Endothelial cell of umbilical vein (primary cell): ENCODE data around the gene CLTC. TPM values are rescaled to one million over a fixed set of nuclear protein-coding genes. Genes with fewer than 3 reads are reported as not detected.
A peak's percentile ranks its signal among the peaks of the same experiment; 100 is the strongest.

Source experiments
- BruUV-seq: library from RNA; stranded (reverse); fragments of 400-500 nt; replicated peaks from 2 replicates; lab custom pipeline; 2021; lab: Mats Ljungman, UMichigan
- CTCF ChIA-PET: fragments of 300-600, 350-600 bp; sonication (Branson Sonifier 250); formaldehyde crosslinking; loops from one replicate; lab custom pipeline; 2021; ENCODE audit warnings: antibody characterized with exemption, inconsistent platforms; lab: Charles Lee
- POLR2A ChIA-PET: fragments of 300-600, 350-600 bp; sonication (Branson Sonifier 250); formaldehyde crosslinking; loops from one replicate; lab custom pipeline; 2021; ENCODE audit warnings: antibody characterized with exemption, inconsistent platforms; lab: Charles Lee
- DNase-seq: peaks from one replicate; pipeline ENCODE4 v3.0.0-alpha.2; 2011; ENCODE audit warnings: low read depth, low spot score
- FAIRE-seq: peaks from 2 replicates; lab custom pipeline; 2011; peaks lifted over from hg19 to GRCh38; lab: Jason Lieb, UNC
- H2AFZ ChIP-seq: 2 replicates; pipeline ENCODE4 v1.6.0; 2012; ENCODE audit warnings: low read depth, low read length, control low read depth, inconsistent platforms
- H3K27ac ChIP-seq: 2 replicates; pipeline ENCODE4 v1.5.1; 2011; ENCODE audit warnings: low read depth, mild to moderate bottlenecking, control low read depth, low read length, moderate library complexity; ENCODE audit not compliant: insufficient read depth
- H3K27me3 ChIP-seq, 2 experiments: 2 replicates each; pipeline versions ENCODE4 v1.6.0 to v1.6.1; 2011; ENCODE audit warnings: low read length in 2 of 2, mixed read lengths in 1 of 2; ENCODE audit not compliant: control insufficient read depth in 2 of 2, insufficient read depth in 2 of 2
- H3K36me3 ChIP-seq, 2 experiments: 2 replicates in 1 of 2; 3 replicates in 1 of 2; pipeline ENCODE4 v1.5.1; 2011; ENCODE audit warnings: low read length in 2 of 2, mild to moderate bottlenecking in 1 of 2, moderate library complexity in 1 of 2; ENCODE audit not compliant: control insufficient read depth in 2 of 2, insufficient read depth in 2 of 2; ENCODE audit errors: extremely low read depth in 1 of 2
- H3K4me1 ChIP-seq: 3 replicates; pipeline ENCODE4 v1.5.1; 2011; ENCODE audit warnings: mild to moderate bottlenecking, low read length; ENCODE audit not compliant: control insufficient read depth, insufficient read depth; ENCODE audit errors: extremely low read depth
- H3K4me2 ChIP-seq: 2 replicates; pipeline ENCODE4 v1.6.1; 2011; ENCODE audit warnings: low read length, control low read depth, mixed read lengths; ENCODE audit not compliant: insufficient read depth
- H3K4me3 ChIP-seq, 3 experiments: fragments of 200-600 bp in 1 of 3; sonication (generic), shearing (Covaris generic) in 1 of 3; replicated peaks in 1 of 3; 2 replicates each; pipeline ENCODE4 v1.5.1; 2011 to 2016; ENCODE audit warnings: control low read depth in 3 of 3, low read length in 3 of 3, mild to moderate bottlenecking in 2 of 3, inconsistent platforms in 1 of 3, low read depth in 1 of 3, moderate library complexity in 1 of 3; ENCODE audit not compliant: insufficient read depth in 1 of 3
- H3K79me2 ChIP-seq: 2 replicates; pipeline ENCODE4 v1.6.0; 2012; ENCODE audit warnings: low read length, inconsistent platforms; ENCODE audit not compliant: control insufficient read depth, insufficient read depth
- H3K9ac ChIP-seq: replicated peaks from 2 replicates; pipeline ENCODE3; 2011; ENCODE audit warnings: low read length, control low read depth; ENCODE audit not compliant: insufficient read depth; ENCODE audit errors: extremely low read depth
- H3K9me1 ChIP-seq: replicated peaks from 3 replicates; pipeline ENCODE4 v1.6.0; 2011; ENCODE audit warnings: mild to moderate bottlenecking, low read length; ENCODE audit not compliant: control insufficient read depth, insufficient read depth; ENCODE audit errors: extremely low read depth
- H3K9me3 ChIP-seq: replicated peaks from 2 replicates; pipeline ENCODE4 v1.5.1; 2012; ENCODE audit warnings: low read length, inconsistent platforms; ENCODE audit not compliant: control insufficient read depth, insufficient read depth
- H4K20me1 ChIP-seq: replicated peaks from 2 replicates; pipeline ENCODE3; 2011; ENCODE audit warnings: mild to moderate bottlenecking, low read length; ENCODE audit not compliant: control insufficient read depth, insufficient read depth; ENCODE audit errors: extremely low read depth
- CTCF ChIP-seq, 2 donors: IDR thresholded peaks; 1 replicate in 1 of 2; 2 replicates in 1 of 2; pipeline ENCODE4 v1.5.1; 2011; ENCODE audit warnings: low read length in 2 of 2, mild to moderate bottlenecking in 2 of 2, moderate library complexity in 2 of 2, control low read depth in 1 of 2, inconsistent platforms in 1 of 2, low read depth in 1 of 2; ENCODE audit not compliant: insufficient read depth in 1 of 2; ENCODE audit errors: extremely low read depth in 1 of 2
- EZH2 ChIP-seq: IDR thresholded peaks from 2 replicates; pipeline ENCODE4 v1.6.1; 2012; ENCODE audit warnings: borderline replicate concordance, low read depth, mild to moderate bottlenecking, moderate library complexity, low read length, inconsistent platforms; ENCODE audit not compliant: severe bottlenecking
- FOS ChIP-seq: IDR thresholded peaks from 2 replicates; pipeline ENCODE4 v1.6.1; 2011; ENCODE audit warnings: mild to moderate bottlenecking, low read length, moderate library complexity, borderline replicate concordance; ENCODE audit not compliant: insufficient read depth
- GATA2 ChIP-seq: IDR thresholded peaks from 2 replicates; pipeline ENCODE4 v1.7.0; 2011; ENCODE audit warnings: low read depth, mild to moderate bottlenecking, moderate library complexity, mixed read lengths, low read length; ENCODE audit not compliant: insufficient read length, insufficient read depth
- JUN ChIP-seq: IDR thresholded peaks from 2 replicates; pipeline ENCODE4 v1.6.1; 2011; ENCODE audit warnings: borderline replicate concordance, low read depth; ENCODE audit not compliant: insufficient read length, insufficient read depth
- MAX ChIP-seq: IDR thresholded peaks from 2 replicates; pipeline ENCODE4 v1.6.1; 2011; ENCODE audit not compliant: insufficient read depth, insufficient read length
- MYC ChIP-seq: IDR thresholded peaks from one replicate; pipeline ENCODE4 v1.6.1; 2011; ENCODE audit warnings: mild to moderate bottlenecking, low read depth, low read length
- POLR2AphosphoS5 ChIP-seq: IDR thresholded peaks from 2 replicates; pipeline ENCODE4 v1.6.1; 2012; ENCODE audit warnings: low read depth, mild to moderate bottlenecking, control low read depth, low read length, moderate library complexity; ENCODE audit not compliant: insufficient read depth
- dilution Hi-C: fragments of 300-500 bp; cut with MboI; formaldehyde crosslinking; loops from one replicate; pipeline ENCODE4 v1.15.0; 2019; ENCODE audit warnings: low sequenced_read_pairs; ENCODE audit not compliant: extremely low pct_ligation_motif_present
- intact Hi-C: fragments of 100-400 bp; cut with micrococcal nuclease; formaldehyde crosslinking; loops from one replicate; pipeline ENCODE4 v1.10.0; 2022
- polyA plus RNA-seq, 4 experiments: library from polyadenylated mRNA; depleted of rRNA in 3 of 4; stranded (reverse) in 3 of 4; unstranded in 1 of 4; fragments of >200 nt; gene quantifications; 2 replicates each; pipeline versions ENCODE4 v1.2.1 to v1.2.3, GENCODE V29; 2011 to 2012; ENCODE audit warnings: missing spikeins in 1 of 4
- total RNA-seq: library from RNA; stranded (reverse); gene quantifications from 2 replicates; pipeline ENCODE4 v1.2.3, GENCODE V29; 2021

Gene CLTC
- total and polyA plus RNA-seq, 2 donors (not counting 3 experiments of a cell fraction or from before 2014, with no cell fraction given) = 164 to 326 TPM

GRCh38 chr17:59634632-59635541, 15.2 kb downstream of the CLTC start:
- no peaks in the 10 kb centered on the region for H3K36me3 ChIP-seq

More at GRCh38 chr17:59634632-59635541, 15.2 kb downstream of the CLTC start:
- no peak overlapping the region for H2AFZ ChIP-seq
- no peaks in the 10 kb centered on the region for H3K27me3 ChIP-seq
- peaks cover 26% of the 10 kb centered on the region for H4K20me1 ChIP-seq
- H3K79me2 ChIP-seq = peaks cover 96% of the 10 kb centered on the region
- H3K27ac ChIP-seq = no peak overlapping the region
- H3K4me2 ChIP-seq = peak overlapping the region; percentile 44
- H3K4me1 ChIP-seq = peaks cover 18% of the 10 kb centered on the region
- H3K9me3 ChIP-seq = no peaks in the 10 kb centered on the region
- DNase-seq (peak; percentile 53), FAIRE-seq (peak; percentile 73)
- BruUV-seq = no TSS peak
- no peaks in the 10 kb centered on the region for H3K9me1 ChIP-seq
- TF ChIP-seq MAX (no peak), CTCF (IDR thresholded peaks at IDR 0.05; ENCODE audit: extremely low read depth in 1 of 2, insufficient read depth in 1 of 2, low read depth in 1 of 2, low read length in 2 of 2) (no peak), FOS (no peak), EZH2 (no peak), POLR2AphosphoS5 (no peak), JUN (no peak), GATA2 (no peak), MYC (no peak)
- intact Hi-C loops = loop anchor here (2.0 kb wide), 1 partner anchor 14 kb away; no protein-coding TSS in a partner anchor
- H3K4me3 ChIP-seq = no peak overlapping the region
- no peak overlapping the region for H3K9ac ChIP-seq
- dilution Hi-C loops = no loop called here
- ChIA-PET CTCF (interaction anchor here (1.5 to 2.1 kb wide), 3 partner anchors 8 to 113 kb away, joined by 3 to 11 read pairs (median 3); no protein-coding TSS in a partner anchor), POLR2A (interaction anchor here (2.2 kb wide), 1 partner anchor 16 kb away, joined by 5 read pairs; the partner anchor contains the start of gene CLTC)
